AG09309 (cell line): Measurements from ENCODE around the gene TRAPPC2B.
"Not testable (repeated sequence)": the region's sequence is repeated elsewhere in the genome, so short reads cannot be mapped to it uniquely, and the experiment has no call there.

Experiments
- DNase-seq: peaks from one replicate; pipeline ENCODE4 v3.0.0-alpha.2; 2010; ENCODE audit warnings: low read depth
- H3K4me3 ChIP-seq: 2 replicates; pipeline ENCODE4 v1.5.1; 2011; ENCODE audit warnings: mild to moderate bottlenecking, low read depth, low read length, moderate library complexity; ENCODE audit not compliant: control insufficient read depth
- CTCF ChIP-seq: IDR thresholded peaks from 2 replicates; pipeline ENCODE4 v1.5.1; 2011; ENCODE audit warnings: mild to moderate bottlenecking, low read depth, low read length, inconsistent platforms; ENCODE audit not compliant: insufficient read depth, control insufficient read depth; ENCODE audit errors: missing control alignments

Gene TRAPPC2B

DNA sequence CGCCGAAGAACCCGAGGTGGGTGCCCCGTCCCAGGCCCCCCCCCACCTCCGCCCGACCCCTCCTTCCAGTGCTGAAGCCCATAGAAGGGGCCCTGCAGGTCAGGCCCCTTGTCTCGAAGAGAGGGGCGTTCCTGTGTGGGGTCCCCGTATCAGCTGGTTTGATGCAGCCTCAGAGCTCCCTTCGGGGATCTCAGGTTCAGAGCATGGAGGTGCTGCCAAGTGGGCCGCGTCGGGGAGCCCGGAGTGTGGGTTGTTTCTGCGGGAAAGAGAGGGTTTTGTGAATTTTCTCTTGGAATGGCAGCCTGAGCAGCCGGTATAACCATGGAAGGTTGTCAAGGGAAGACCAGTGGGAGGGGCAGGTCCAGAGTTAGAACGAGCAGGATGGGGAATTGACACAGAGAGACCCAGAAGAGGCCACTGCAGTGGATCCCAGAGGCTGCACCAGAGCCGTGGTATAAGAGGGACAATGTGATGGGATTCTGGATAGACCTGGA, 384 bp downstream of the TRAPPC2B start:
- peak overlapping the region; percentile 63 for H3K4me3 ChIP-seq
- no peak for DNase-seq
- no peak for TF ChIP-seq CTCF

DNA sequence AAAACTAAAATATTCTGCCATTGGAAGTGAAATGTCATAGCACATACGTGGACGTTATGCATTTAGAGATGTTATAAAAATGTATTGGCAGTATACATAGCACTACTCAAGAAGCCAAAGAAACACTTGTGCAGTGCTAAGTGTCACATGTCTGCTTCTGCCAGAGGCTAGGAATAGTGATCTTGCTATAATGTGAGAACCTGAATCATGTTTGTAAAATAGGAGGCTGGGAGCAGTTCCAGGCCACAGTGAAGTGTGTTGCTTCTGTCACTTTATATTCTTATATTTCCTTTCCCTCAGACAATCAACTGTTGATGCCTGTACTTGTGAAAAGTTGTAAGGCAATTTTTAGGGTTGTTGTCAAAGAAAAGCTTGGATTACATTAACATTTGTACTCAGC, 3.4 kb downstream of the TRAPPC2B start:
- TF ChIP-seq CTCF = no peak
- no peak for DNase-seq
- H3K4me3 ChIP-seq = no peak overlapping the region

GRCh38 chr19:57374179-57374578, 10.8 kb downstream of the TRAPPC2B start:
- H3K4me3 ChIP-seq = no peak overlapping the region
- TF ChIP-seq CTCF = no peak
- DNase-seq = no peak

- not testable (repeated sequence) for DNase-seq
Measured at GRCh38 chr19:57374647-57375046, 11.3 kb downstream of the TRAPPC2B start.

DNA sequence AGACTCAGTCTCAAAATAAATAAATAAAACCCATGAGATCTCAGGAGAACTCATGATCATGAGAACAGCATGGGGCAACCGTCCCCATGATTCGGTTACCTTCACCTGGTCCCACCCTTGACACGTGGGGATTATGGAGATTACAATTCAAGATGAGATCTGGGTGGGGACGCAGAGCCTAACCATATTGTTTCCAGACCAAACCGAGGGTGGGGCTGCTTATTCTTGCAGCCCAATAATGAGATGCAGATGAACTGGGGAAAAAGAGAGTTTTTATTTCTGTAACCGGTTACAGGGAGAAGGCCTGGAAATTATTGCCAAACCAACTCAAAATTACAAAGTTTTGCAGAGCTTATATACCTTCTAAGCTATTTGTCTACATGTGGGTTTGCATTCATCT, 12.8 kb downstream of the TRAPPC2B start:
- TF ChIP-seq CTCF = no peak
- no peak for DNase-seq
- no peak overlapping the region for H3K4me3 ChIP-seq

More at GRCh38 chr19:57374647-57375046, 11.3 kb downstream of the TRAPPC2B start:
- not testable (repeated sequence) for H3K4me3 ChIP-seq

GRCh38 chr19:57377498-57378146, 14.3 kb downstream of the TRAPPC2B start:
- TF ChIP-seq CTCF = no peak
- no peak overlapping the region for H3K4me3 ChIP-seq
- DNase-seq = no peak

GRCh38 chr19:57380923-57381322, 17.6 kb downstream of the TRAPPC2B start:
- no peak for TF ChIP-seq CTCF
- no peak for DNase-seq
- H3K4me3 ChIP-seq = no peak overlapping the region
